Measurements from ENCODE around the gene PSMB7.

The PSMB7 gene

DNA sequence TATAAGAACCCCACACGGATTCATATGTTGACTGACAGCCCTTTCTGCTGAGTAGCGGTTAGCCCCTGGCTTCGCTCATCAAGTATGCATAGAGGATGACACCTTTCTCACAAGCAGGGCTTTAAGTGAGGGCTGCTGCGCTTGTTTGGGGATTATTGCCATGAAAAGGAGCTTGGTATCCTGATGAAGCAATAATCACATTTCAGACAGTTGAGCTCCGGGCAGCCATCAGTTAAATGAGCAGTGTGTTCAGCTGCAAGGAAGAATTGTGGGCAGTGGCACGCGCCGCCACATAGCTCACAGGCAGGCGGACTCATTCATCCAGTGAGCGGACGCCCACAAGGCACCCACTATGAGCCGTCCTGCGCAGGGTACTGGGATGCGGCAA lies 79.9 kb downstream of the PSMB7 start:
- Histone ChIP-seq H4K20me1 (ENCODE audit: control insufficient read depth, insufficient read depth, low read depth, low read length) (no peaks in the 10 kb centered on the region), H3K27me3 (ENCODE audit: control insufficient read depth, low read length) (no peaks in the 10 kb centered on the region), H3K4me3 (ENCODE audit: low read length) (no peak overlapping the region), H3K79me2 (ENCODE audit: control insufficient read depth, low read length) (no peaks in the 10 kb centered on the region), H3K9me2 (replicated peaks; ENCODE audit: control insufficient read depth, low read length) (no peaks in the 10 kb centered on the region), H3K4me2 (ENCODE audit: low read length) (no peak overlapping the region), H3F3A (ENCODE audit: control insufficient read depth, insufficient read depth) (no peaks in the 10 kb centered on the region), H3K4me1 (ENCODE audit: control insufficient read depth, low read length) (no peaks in the 10 kb centered on the region), H3K36me3 (ENCODE audit: control insufficient read depth, low read length) (no peaks in the 10 kb centered on the region), H3K9me3 (ENCODE audit: control insufficient read depth, insufficient read depth, low read length) (no peaks in the 10 kb centered on the region), H3K27ac (ENCODE audit: low read depth, low read length) (no peak overlapping the region)
- no peak for TF ChIP-seq EZH2phosphoT487 (IDR thresholded peaks at IDR 0.05; ENCODE audit: borderline replicate concordance, low read length)
- TF ChIP-seq, protein P1, sequence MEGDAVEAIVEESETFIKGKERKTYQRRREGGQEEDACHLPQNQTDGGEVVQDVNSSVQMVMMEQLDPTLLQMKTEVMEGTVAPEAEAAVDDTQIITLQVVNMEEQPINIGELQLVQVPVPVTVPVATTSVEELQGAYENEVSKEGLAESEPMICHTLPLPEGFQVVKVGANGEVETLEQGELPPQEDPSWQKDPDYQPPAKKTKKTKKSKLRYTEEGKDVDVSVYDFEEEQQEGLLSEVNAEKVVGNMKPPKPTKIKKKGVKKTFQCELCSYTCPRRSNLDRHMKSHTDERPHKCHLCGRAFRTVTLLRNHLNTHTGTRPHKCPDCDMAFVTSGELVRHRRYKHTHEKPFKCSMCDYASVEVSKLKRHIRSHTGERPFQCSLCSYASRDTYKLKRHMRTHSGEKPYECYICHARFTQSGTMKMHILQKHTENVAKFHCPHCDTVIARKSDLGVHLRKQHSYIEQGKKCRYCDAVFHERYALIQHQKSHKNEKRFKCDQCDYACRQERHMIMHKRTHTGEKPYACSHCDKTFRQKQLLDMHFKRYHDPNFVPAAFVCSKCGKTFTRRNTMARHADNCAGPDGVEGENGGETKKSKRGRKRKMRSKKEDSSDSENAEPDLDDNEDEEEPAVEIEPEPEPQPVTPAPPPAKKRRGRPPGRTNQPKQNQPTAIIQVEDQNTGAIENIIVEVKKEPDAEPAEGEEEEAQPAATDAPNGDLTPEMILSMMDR (IDR thresholded peaks at IDR 0.05; ENCODE audit: low read depth, low read length, poor library complexity, severe bottlenecking), result no peak

GRCh38 chr9:124334568-124335319 lies 80.5 kb downstream of the PSMB7 start:
- Histone ChIP-seq H4K20me1 (ENCODE audit: control insufficient read depth, insufficient read depth, low read depth, low read length) (no peaks in the 10 kb centered on the region), H3K4me3 (ENCODE audit: low read length) (no peak overlapping the region), H3K27ac (ENCODE audit: low read depth, low read length) (no peak overlapping the region), H3K9me2 (replicated peaks; ENCODE audit: control insufficient read depth, low read length) (no peaks in the 10 kb centered on the region), H3K4me2 (ENCODE audit: low read length) (no peak overlapping the region), H3F3A (ENCODE audit: control insufficient read depth, insufficient read depth) (no peaks in the 10 kb centered on the region), H3K36me3 (ENCODE audit: control insufficient read depth, low read length) (no peaks in the 10 kb centered on the region), H3K27me3 (ENCODE audit: control insufficient read depth, low read length) (no peaks in the 10 kb centered on the region), H3K4me1 (ENCODE audit: control insufficient read depth, low read length) (no peaks in the 10 kb centered on the region), H3K79me2 (ENCODE audit: control insufficient read depth, low read length) (no peaks in the 10 kb centered on the region), H3K9me3 (ENCODE audit: control insufficient read depth, insufficient read depth, low read length) (no peaks in the 10 kb centered on the region)
- TF ChIP-seq, protein P1 (IDR thresholded peaks at IDR 0.05; ENCODE audit: low read depth, low read length, poor library complexity, severe bottlenecking), result no peak
- no peak for TF ChIP-seq EZH2phosphoT487 (IDR thresholded peaks at IDR 0.05; ENCODE audit: borderline replicate concordance, low read length)

DNA sequence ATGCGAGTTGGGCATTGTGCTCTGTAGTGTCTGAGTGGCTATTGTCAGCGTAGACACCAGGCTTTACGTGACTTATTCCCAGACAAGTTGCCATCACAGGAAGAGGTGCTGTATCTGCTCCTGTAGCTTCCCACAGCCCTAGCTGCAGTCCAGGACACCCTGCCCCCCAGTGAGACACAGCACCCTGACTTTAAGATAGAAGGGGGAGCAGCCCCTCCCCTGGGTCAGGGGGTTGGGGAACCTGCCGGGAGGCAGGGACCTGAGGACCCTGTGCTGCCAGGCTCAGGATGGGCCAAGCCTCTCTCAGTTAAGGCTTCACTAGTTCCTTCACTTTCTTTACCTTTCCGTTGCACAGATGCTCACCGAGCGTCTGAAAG lies 82.1 kb downstream of the PSMB7 start:
- Histone ChIP-seq H3K4me3 (ENCODE audit: low read length) (no peak overlapping the region), H3K9me2 (replicated peaks; ENCODE audit: control insufficient read depth, low read length) (no peaks in the 10 kb centered on the region), H3K4me2 (ENCODE audit: low read length) (no peak overlapping the region), H3K79me2 (ENCODE audit: control insufficient read depth, low read length) (no peaks in the 10 kb centered on the region), H3F3A (ENCODE audit: control insufficient read depth, insufficient read depth) (no peaks in the 10 kb centered on the region), H3K4me1 (ENCODE audit: control insufficient read depth, low read length) (no peaks in the 10 kb centered on the region), H4K20me1 (ENCODE audit: control insufficient read depth, insufficient read depth, low read depth, low read length) (no peaks in the 10 kb centered on the region), H3K36me3 (ENCODE audit: control insufficient read depth, low read length) (no peaks in the 10 kb centered on the region), H3K9me3 (ENCODE audit: control insufficient read depth, insufficient read depth, low read length) (no peaks in the 10 kb centered on the region), H3K27ac (ENCODE audit: low read depth, low read length) (no peak overlapping the region), H3K27me3 (ENCODE audit: control insufficient read depth, low read length) (no peaks in the 10 kb centered on the region)
- no peak for TF ChIP-seq EZH2phosphoT487 (IDR thresholded peaks at IDR 0.05; ENCODE audit: borderline replicate concordance, low read length)
- TF ChIP-seq, protein P1 (IDR thresholded peaks at IDR 0.05; ENCODE audit: low read depth, low read length, poor library complexity, severe bottlenecking), result no peak

All from DOHH2 (cell line).